Endothelial cell of umbilical vein (primary cell): ENCODE data around the gene RPH3AL. TPM values are rescaled to one million over a fixed set of nuclear protein-coding genes. Genes with fewer than 3 reads are reported as not detected.

Experiments
- BruUV-seq: library from RNA; stranded (reverse); fragments of 400-500 nt; replicated peaks from 2 replicates; lab custom pipeline; 2021; lab: Mats Ljungman, UMichigan
- CTCF ChIA-PET: fragments of 300-600, 350-600 bp; sonication (Branson Sonifier 250); formaldehyde crosslinking; loops from one replicate; lab custom pipeline; 2021; ENCODE audit warnings: antibody characterized with exemption, inconsistent platforms; lab: Charles Lee
- POLR2A ChIA-PET: fragments of 300-600, 350-600 bp; sonication (Branson Sonifier 250); formaldehyde crosslinking; loops from one replicate; lab custom pipeline; 2021; ENCODE audit warnings: antibody characterized with exemption, inconsistent platforms; lab: Charles Lee
- DNase-seq: peaks from one replicate; pipeline ENCODE4 v3.0.0-alpha.2; 2011; ENCODE audit warnings: low read depth, low spot score
- FAIRE-seq: peaks from 2 replicates; lab custom pipeline; 2011; peaks lifted over from hg19 to GRCh38; lab: Jason Lieb, UNC
- H2AFZ ChIP-seq: 2 replicates; pipeline ENCODE4 v1.6.0; 2012; ENCODE audit warnings: low read depth, low read length, control low read depth, inconsistent platforms
- H3K27ac ChIP-seq: 2 replicates; pipeline ENCODE4 v1.5.1; 2011; ENCODE audit warnings: low read depth, mild to moderate bottlenecking, control low read depth, low read length, moderate library complexity; ENCODE audit not compliant: insufficient read depth
- H3K27me3 ChIP-seq, 2 experiments: 2 replicates each; pipeline versions ENCODE4 v1.6.0 to v1.6.1; 2011; ENCODE audit warnings: low read length in 2 of 2, mixed read lengths in 1 of 2; ENCODE audit not compliant: control insufficient read depth in 2 of 2, insufficient read depth in 2 of 2
- H3K36me3 ChIP-seq, 2 experiments: 2 replicates in 1 of 2; 3 replicates in 1 of 2; pipeline ENCODE4 v1.5.1; 2011; ENCODE audit warnings: low read length in 2 of 2, mild to moderate bottlenecking in 1 of 2, moderate library complexity in 1 of 2; ENCODE audit not compliant: control insufficient read depth in 2 of 2, insufficient read depth in 2 of 2; ENCODE audit errors: extremely low read depth in 1 of 2
- H3K4me1 ChIP-seq: 3 replicates; pipeline ENCODE4 v1.5.1; 2011; ENCODE audit warnings: mild to moderate bottlenecking, low read length; ENCODE audit not compliant: control insufficient read depth, insufficient read depth; ENCODE audit errors: extremely low read depth
- H3K4me2 ChIP-seq: 2 replicates; pipeline ENCODE4 v1.6.1; 2011; ENCODE audit warnings: low read length, control low read depth, mixed read lengths; ENCODE audit not compliant: insufficient read depth
- H3K4me3 ChIP-seq, 3 experiments: fragments of 200-600 bp in 1 of 3; sonication (generic), shearing (Covaris generic) in 1 of 3; replicated peaks in 1 of 3; 2 replicates each; pipeline ENCODE4 v1.5.1; 2011 to 2016; ENCODE audit warnings: control low read depth in 3 of 3, low read length in 3 of 3, mild to moderate bottlenecking in 2 of 3, inconsistent platforms in 1 of 3, low read depth in 1 of 3, moderate library complexity in 1 of 3; ENCODE audit not compliant: insufficient read depth in 1 of 3
- H3K79me2 ChIP-seq: 2 replicates; pipeline ENCODE4 v1.6.0; 2012; ENCODE audit warnings: low read length, inconsistent platforms; ENCODE audit not compliant: control insufficient read depth, insufficient read depth
- H3K9ac ChIP-seq: replicated peaks from 2 replicates; pipeline ENCODE3; 2011; ENCODE audit warnings: low read length, control low read depth; ENCODE audit not compliant: insufficient read depth; ENCODE audit errors: extremely low read depth
- H3K9me1 ChIP-seq: replicated peaks from 3 replicates; pipeline ENCODE4 v1.6.0; 2011; ENCODE audit warnings: mild to moderate bottlenecking, low read length; ENCODE audit not compliant: control insufficient read depth, insufficient read depth; ENCODE audit errors: extremely low read depth
- H3K9me3 ChIP-seq: replicated peaks from 2 replicates; pipeline ENCODE4 v1.5.1; 2012; ENCODE audit warnings: low read length, inconsistent platforms; ENCODE audit not compliant: control insufficient read depth, insufficient read depth
- H4K20me1 ChIP-seq: replicated peaks from 2 replicates; pipeline ENCODE3; 2011; ENCODE audit warnings: mild to moderate bottlenecking, low read length; ENCODE audit not compliant: control insufficient read depth, insufficient read depth; ENCODE audit errors: extremely low read depth
- CTCF ChIP-seq, 2 donors: IDR thresholded peaks; 1 replicate in 1 of 2; 2 replicates in 1 of 2; pipeline ENCODE4 v1.5.1; 2011; ENCODE audit warnings: low read length in 2 of 2, mild to moderate bottlenecking in 2 of 2, moderate library complexity in 2 of 2, control low read depth in 1 of 2, inconsistent platforms in 1 of 2, low read depth in 1 of 2; ENCODE audit not compliant: insufficient read depth in 1 of 2; ENCODE audit errors: extremely low read depth in 1 of 2
- EZH2 ChIP-seq: IDR thresholded peaks from 2 replicates; pipeline ENCODE4 v1.6.1; 2012; ENCODE audit warnings: borderline replicate concordance, low read depth, mild to moderate bottlenecking, moderate library complexity, low read length, inconsistent platforms; ENCODE audit not compliant: severe bottlenecking
- FOS ChIP-seq: IDR thresholded peaks from 2 replicates; pipeline ENCODE4 v1.6.1; 2011; ENCODE audit warnings: mild to moderate bottlenecking, low read length, moderate library complexity, borderline replicate concordance; ENCODE audit not compliant: insufficient read depth
- GATA2 ChIP-seq: IDR thresholded peaks from 2 replicates; pipeline ENCODE4 v1.7.0; 2011; ENCODE audit warnings: low read depth, mild to moderate bottlenecking, moderate library complexity, mixed read lengths, low read length; ENCODE audit not compliant: insufficient read length, insufficient read depth
- JUN ChIP-seq: IDR thresholded peaks from 2 replicates; pipeline ENCODE4 v1.6.1; 2011; ENCODE audit warnings: borderline replicate concordance, low read depth; ENCODE audit not compliant: insufficient read length, insufficient read depth
- MYC ChIP-seq: IDR thresholded peaks from one replicate; pipeline ENCODE4 v1.6.1; 2011; ENCODE audit warnings: mild to moderate bottlenecking, low read depth, low read length
- POLR2A ChIP-seq: IDR thresholded peaks from 2 replicates; pipeline ENCODE4 v1.6.1; 2012; ENCODE audit warnings: low read depth, mild to moderate bottlenecking, control low read depth, low read length
- POLR2AphosphoS5 ChIP-seq: IDR thresholded peaks from 2 replicates; pipeline ENCODE4 v1.6.1; 2012; ENCODE audit warnings: low read depth, mild to moderate bottlenecking, control low read depth, low read length, moderate library complexity; ENCODE audit not compliant: insufficient read depth
- dilution Hi-C: fragments of 300-500 bp; cut with MboI; formaldehyde crosslinking; loops from one replicate; pipeline ENCODE4 v1.15.0; 2019; ENCODE audit warnings: low sequenced_read_pairs; ENCODE audit not compliant: extremely low pct_ligation_motif_present
- intact Hi-C: fragments of 100-400 bp; cut with micrococcal nuclease; formaldehyde crosslinking; loops from one replicate; pipeline ENCODE4 v1.10.0; 2022
- polyA plus RNA-seq, 4 experiments: library from polyadenylated mRNA; depleted of rRNA in 3 of 4; stranded (reverse) in 3 of 4; unstranded in 1 of 4; fragments of >200 nt; gene quantifications; 2 replicates each; pipeline versions ENCODE4 v1.2.1 to v1.2.3, GENCODE V29; 2011 to 2012; ENCODE audit warnings: missing spikeins in 1 of 4
- total RNA-seq: library from RNA; stranded (reverse); gene quantifications from 2 replicates; pipeline ENCODE4 v1.2.3, GENCODE V29; 2021
- TF ChIP-seq, protein P1 (sequence below): IDR thresholded peaks from 2 replicates; pipeline ENCODE4 v1.6.1; 2011; ENCODE audit not compliant: insufficient read depth, insufficient read length

The RPH3AL gene
- total and polyA plus RNA-seq, 2 donors (not counting 3 experiments of a cell fraction or from before 2014, with no cell fraction given): 4.1 to 7.0 TPM

- intact Hi-C loops: no loop called here
- H4K20me1 ChIP-seq: no peaks in the 10 kb centered on the region
- H3K4me3 ChIP-seq: no peak overlapping the region
- dilution Hi-C loops: no loop called here
- no peaks in the 10 kb centered on the region for H3K27me3 ChIP-seq
- no peaks in the 10 kb centered on the region for H3K36me3 ChIP-seq
- CTCF ChIA-PET: interaction anchor here (1.0 to 4.2 kb wide), 4 partner anchors 78 to 142 kb away, joined by 3 to 22 read pairs (median 4); no protein-coding TSS in a partner anchor
- TF ChIP-seq FOS: no peak
- TF ChIP-seq GATA2: no peak
- no peak for TF ChIP-seq POLR2A
- TF ChIP-seq POLR2AphosphoS5: no peak
- no peak for TF ChIP-seq MYC
- TF ChIP-seq EZH2: no peak
- no peak for TF ChIP-seq JUN
- TF ChIP-seq, protein P1, sequence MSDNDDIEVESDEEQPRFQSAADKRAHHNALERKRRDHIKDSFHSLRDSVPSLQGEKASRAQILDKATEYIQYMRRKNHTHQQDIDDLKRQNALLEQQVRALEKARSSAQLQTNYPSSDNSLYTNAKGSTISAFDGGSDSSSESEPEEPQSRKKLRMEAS: no peak
- no peak for TF ChIP-seq CTCF (IDR thresholded peaks at IDR 0.05; ENCODE audit: extremely low read depth in 1 of 2, insufficient read depth in 1 of 2, low read depth in 1 of 2, low read length in 2 of 2)
- DNase-seq: no peak
- no peak overlapping the region for H3K4me2 ChIP-seq
- no peak overlapping the region for H2AFZ ChIP-seq
- BruUV-seq: no TSS peak
- H3K9me1 ChIP-seq: no peaks in the 10 kb centered on the region
- H3K4me1 ChIP-seq: no peaks in the 10 kb centered on the region
- FAIRE-seq: no peak
- POLR2A ChIA-PET: no interaction called here
- H3K9me3 ChIP-seq: no peaks in the 10 kb centered on the region
- no peaks in the 10 kb centered on the region for H3K79me2 ChIP-seq
- no peak overlapping the region for H3K9ac ChIP-seq
- H3K27ac ChIP-seq: no peak overlapping the region
Observed at GRCh38 chr17:307295-307691, 45.3 kb downstream of the RPH3AL start.
